Panc1 (cell line): ENCODE data around the gene ABCC8. TPM values are rescaled to one million over a fixed set of nuclear protein-coding genes. Genes with fewer than 3 reads are reported as not detected.

Experiments used
- ATAC-seq: fragments of 200-7000 bp; cut with Tn5 transposase; 2 replicates; pipeline ENCODE4 v1.9.1; 2020; ENCODE audit warnings: mild to moderate bottlenecking, moderate library complexity
- BruUV-seq: library from RNA; stranded (reverse); fragments of 400-500 nt; replicated peaks from 2 replicates; lab custom pipeline; 2021; lab: Mats Ljungman, UMichigan
- CTCF ChIA-PET: fragments of 300-600 bp; sonication (Branson Sonifier 250); formaldehyde crosslinking; loops from one replicate; lab custom pipeline; 2022; ENCODE audit warnings: antibody characterized with exemption; lab: Charles Lee
- POLR2A ChIA-PET: fragments of 300-600 bp; sonication (Branson Sonifier 250); formaldehyde crosslinking; loops from one replicate; lab custom pipeline; 2022; ENCODE audit warnings: antibody characterized with exemption; lab: Charles Lee
- DNase-seq: peaks from one replicate; pipeline ENCODE4 v3.0.0-alpha.2; 2010; ENCODE audit warnings: low read depth, low spot score
- H3K27ac ChIP-seq: 2 replicates; pipeline ENCODE4 v1.5.1; 2011; ENCODE audit warnings: mild to moderate bottlenecking, low read length, inconsistent platforms
- H3K27me3 ChIP-seq: fragments of 200-500 bp; sonication (Bioruptor generic); 2 replicates; pipeline ENCODE4 v1.6.0; 2014; ENCODE audit warnings: low read length, inconsistent platforms; ENCODE audit not compliant: control insufficient read depth, insufficient read depth
- H3K36me3 ChIP-seq: fragments of 200-500 bp; sonication (Bioruptor generic); 2 replicates; pipeline ENCODE4 v1.5.1; 2014; ENCODE audit warnings: inconsistent platforms, mild to moderate bottlenecking, low read length, moderate library complexity; ENCODE audit not compliant: control insufficient read depth, insufficient read depth
- H3K4me1 ChIP-seq: 2 replicates; pipeline ENCODE4 v1.5.1; 2011; ENCODE audit warnings: inconsistent platforms, mild to moderate bottlenecking, low read length, moderate library complexity; ENCODE audit not compliant: control insufficient read depth, insufficient read depth
- H3K4me3 ChIP-seq, 2 experiments: 2 replicates each; pipeline ENCODE4 v1.5.1; 2011 to 2012; ENCODE audit warnings: low read depth in 2 of 2, low read length in 2 of 2, mild to moderate bottlenecking in 2 of 2, inconsistent platforms in 1 of 2, moderate library complexity in 1 of 2
- H3K9me3 ChIP-seq: fragments of 200-500 bp; sonication (Bioruptor generic); 2 replicates; pipeline ENCODE4 v1.5.1; 2014; ENCODE audit warnings: low read depth, mild to moderate bottlenecking, inconsistent platforms, low read length, moderate library complexity; ENCODE audit not compliant: control insufficient read depth, insufficient read depth
- CTCF ChIP-seq: fragments of 450-650 bp; IDR thresholded peaks from 2 replicates; pipeline ENCODE4 v1.5.1; 2017; ENCODE audit warnings: mild to moderate bottlenecking
- POLR2AphosphoS5 ChIP-seq: IDR thresholded peaks from 2 replicates; pipeline ENCODE4 v1.6.1; 2012; ENCODE audit warnings: mild to moderate bottlenecking, low read depth, low read length, moderate library complexity
- REST ChIP-seq, 2 experiments: IDR thresholded peaks; 2 replicates each; pipeline ENCODE4 v1.6.1; 2011 to 2012; ENCODE audit warnings: low read depth in 2 of 2, control low read depth in 1 of 2, low read length in 1 of 2, mild to moderate bottlenecking in 1 of 2, moderate library complexity in 1 of 2; ENCODE audit not compliant: insufficient read depth in 1 of 2
- SIN3A ChIP-seq: IDR thresholded peaks from 2 replicates; pipeline ENCODE4 v1.6.1; 2012; ENCODE audit warnings: low read depth, mild to moderate bottlenecking, low read length, moderate library complexity, borderline replicate concordance; ENCODE audit not compliant: insufficient read depth
- TCF7L2 ChIP-seq: IDR thresholded peaks from 2 replicates; pipeline ENCODE4 v1.6.1; 2011; ENCODE audit warnings: mild to moderate bottlenecking, low read depth, low read length, inconsistent platforms
- in situ Hi-C: cut with HindIII; loops from 2 replicates; pipeline ENCODE4 v1.10.0; 2016; ENCODE audit warnings: low sequenced_read_pairs, low pct_unique_long_range_greater_than_20kb
- intact Hi-C: fragments of 100-400 bp; cut with micrococcal nuclease; formaldehyde crosslinking; loops from one replicate; pipeline ENCODE4 v1.10.0; 2022; ENCODE audit not compliant: unreplicated experiment
- total RNA-seq: library from RNA; stranded (reverse); gene quantifications from one replicate; pipeline ENCODE4 v1.2.1, GENCODE V29; 2021; ENCODE audit not compliant: unreplicated experiment

The ABCC8 gene
- total RNA-seq, 1 experiment from 2014 or later: 0.18 TPM

GRCh38 chr11:17401841-17402240 is 74.8 kb downstream of the ABCC8 start:
- no TSS peak for BruUV-seq
- Histone ChIP-seq H3K9me3 (no peaks in the 10 kb centered on the region), H3K27ac (no peak overlapping the region), H3K27me3 (no peaks in the 10 kb centered on the region), H3K4me3 (no peak overlapping the region), H3K36me3 (no peaks in the 10 kb centered on the region), H3K4me1 (peaks cover 6% of the 10 kb centered on the region; the same call in 1 of the 2 replicates)
- intact Hi-C loops: no loop called here
- TF ChIP-seq POLR2AphosphoS5: no peak
- in situ Hi-C loops: no loop called here
- CTCF ChIA-PET: no interaction called here
- no peak for DNase-seq
- ATAC-seq: no peak
- POLR2A ChIA-PET: no interaction called here

- TF ChIP-seq REST (IDR thresholded peaks at IDR 0.05; ENCODE audit: insufficient read depth in 1 of 2, low read depth in 2 of 2, low read length in 1 of 2) (no peak), POLR2AphosphoS5 (no peak), CTCF (no peak), TCF7L2 (no peak), SIN3A (no peak)
- POLR2A ChIA-PET: no interaction called here
- no peak for ATAC-seq
These were observed 75.3 kb downstream of the ABCC8 start for GRCh38 chr11:17401316-17401715.

GRCh38 chr11:17400048-17400775 is 76.4 kb downstream of the ABCC8 start:
- POLR2A ChIA-PET: no interaction called here
- in situ Hi-C loops: no loop called here

More at GRCh38 chr11:17401316-17401715, 75.3 kb downstream of the ABCC8 start:
- no peaks in the 10 kb centered on the region for H3K36me3 ChIP-seq
- CTCF ChIA-PET: no interaction called here
- no peak overlapping the region for H3K4me3 ChIP-seq
- no TSS peak for BruUV-seq
- H3K9me3 ChIP-seq: no peaks in the 10 kb centered on the region
- DNase-seq: no peak
- in situ Hi-C loops (no loop called here), intact Hi-C loops (no loop called here)
- no peaks in the 10 kb centered on the region for H3K27me3 ChIP-seq
- H3K27ac ChIP-seq: no peak overlapping the region
- H3K4me1 ChIP-seq: peaks cover 6% of the 10 kb centered on the region; the same call in 1 of the 2 replicates

More at GRCh38 chr11:17400048-17400775, 76.4 kb downstream of the ABCC8 start:
- CTCF ChIA-PET: no interaction called here
- Histone ChIP-seq H3K9me3 (no peaks in the 10 kb centered on the region), H3K27ac (no peak overlapping the region), H3K36me3 (no peaks in the 10 kb centered on the region), H3K4me1 (no peaks in the 10 kb centered on the region; the same call in 1 of the 2 replicates), H3K27me3 (no peaks in the 10 kb centered on the region), H3K4me3 (no peak overlapping the region)
- DNase-seq (no peak), ATAC-seq (no peak)
- TF ChIP-seq REST (IDR thresholded peaks at IDR 0.05; ENCODE audit: insufficient read depth in 1 of 2, low read depth in 2 of 2, low read length in 1 of 2) (no peak), SIN3A (no peak), POLR2AphosphoS5 (no peak), CTCF (no peak), TCF7L2 (no peak)
- no TSS peak for BruUV-seq
- intact Hi-C loops: no loop called here
